Mesothelial cell of epicardium (in vitro differentiated cells): ENCODE results near the gene PRUNE2. TPM values are rescaled to one million over a fixed set of nuclear protein-coding genes. Genes with fewer than 3 reads are reported as not detected.
"Not testable (repeated sequence)": the region's sequence is repeated elsewhere in the genome, so short reads cannot be mapped to it uniquely, and the experiment has no call there.

Experiments used
- DNase-seq, 2 experiments: peaks; one replicate each; pipeline ENCODE4 v3.0.0; 2021; ENCODE audit warnings: low spot score in 2 of 2; ENCODE audit not compliant: unreplicated experiment in 2 of 2
- H3K27ac Mint-ChIP-seq: 2 replicates; pipeline ENCODE4 v1.8.0; 2021; ENCODE audit warnings: mixed read lengths
- H3K27me3 Mint-ChIP-seq: 2 replicates; pipeline ENCODE4 v1.8.0; 2021; ENCODE audit warnings: low read depth, mixed read lengths
- H3K36me3 Mint-ChIP-seq: 2 replicates; pipeline ENCODE4 v1.8.0; 2021; ENCODE audit warnings: mixed read lengths
- H3K4me1 Mint-ChIP-seq: 2 replicates; pipeline ENCODE4 v1.8.0; 2021; ENCODE audit warnings: mixed read lengths
- H3K4me3 Mint-ChIP-seq: 2 replicates; pipeline ENCODE4 v1.8.0; 2021; ENCODE audit warnings: mild to moderate bottlenecking, moderate library complexity, mixed read lengths
- H3K9me3 Mint-ChIP-seq: 2 replicates; pipeline ENCODE4 v1.8.0; 2021; ENCODE audit warnings: mixed read lengths
- total RNA-seq: library from RNA; stranded (reverse); gene quantifications from 3 replicates; pipeline ENCODE4 v1.2.1, GENCODE V29; 2021
- TF ChIP-seq, protein P1 (sequence below): fragments of 200-600 bp; sonication (generic); IDR thresholded peaks from one replicate; pipeline ENCODE4 v1.5.0; 2021; ENCODE audit warnings: antibody characterized with exemption; ENCODE audit not compliant: unreplicated experiment

The PRUNE2 gene
- total RNA-seq, 1 donor from 2014 or later: 3.4 TPM

- H3K4me1 Mint-ChIP-seq: peaks cover 6% of the 10 kb centered on the region
- no peaks in the 10 kb centered on the region for H3K36me3 Mint-ChIP-seq
- no peak overlapping the region for H3K4me3 Mint-ChIP-seq
- no peak overlapping the region for H3K27ac Mint-ChIP-seq
- no peaks in the 10 kb centered on the region for H3K9me3 Mint-ChIP-seq
- TF ChIP-seq, protein P1, sequence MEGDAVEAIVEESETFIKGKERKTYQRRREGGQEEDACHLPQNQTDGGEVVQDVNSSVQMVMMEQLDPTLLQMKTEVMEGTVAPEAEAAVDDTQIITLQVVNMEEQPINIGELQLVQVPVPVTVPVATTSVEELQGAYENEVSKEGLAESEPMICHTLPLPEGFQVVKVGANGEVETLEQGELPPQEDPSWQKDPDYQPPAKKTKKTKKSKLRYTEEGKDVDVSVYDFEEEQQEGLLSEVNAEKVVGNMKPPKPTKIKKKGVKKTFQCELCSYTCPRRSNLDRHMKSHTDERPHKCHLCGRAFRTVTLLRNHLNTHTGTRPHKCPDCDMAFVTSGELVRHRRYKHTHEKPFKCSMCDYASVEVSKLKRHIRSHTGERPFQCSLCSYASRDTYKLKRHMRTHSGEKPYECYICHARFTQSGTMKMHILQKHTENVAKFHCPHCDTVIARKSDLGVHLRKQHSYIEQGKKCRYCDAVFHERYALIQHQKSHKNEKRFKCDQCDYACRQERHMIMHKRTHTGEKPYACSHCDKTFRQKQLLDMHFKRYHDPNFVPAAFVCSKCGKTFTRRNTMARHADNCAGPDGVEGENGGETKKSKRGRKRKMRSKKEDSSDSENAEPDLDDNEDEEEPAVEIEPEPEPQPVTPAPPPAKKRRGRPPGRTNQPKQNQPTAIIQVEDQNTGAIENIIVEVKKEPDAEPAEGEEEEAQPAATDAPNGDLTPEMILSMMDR: no peak
- DNase-seq: no peak
- peaks cover 18% of the 10 kb centered on the region for H3K27me3 Mint-ChIP-seq
Observed at GRCh38 chr9:76873056-76873792, 32.7 kb downstream of the PRUNE2 start.

DNA sequence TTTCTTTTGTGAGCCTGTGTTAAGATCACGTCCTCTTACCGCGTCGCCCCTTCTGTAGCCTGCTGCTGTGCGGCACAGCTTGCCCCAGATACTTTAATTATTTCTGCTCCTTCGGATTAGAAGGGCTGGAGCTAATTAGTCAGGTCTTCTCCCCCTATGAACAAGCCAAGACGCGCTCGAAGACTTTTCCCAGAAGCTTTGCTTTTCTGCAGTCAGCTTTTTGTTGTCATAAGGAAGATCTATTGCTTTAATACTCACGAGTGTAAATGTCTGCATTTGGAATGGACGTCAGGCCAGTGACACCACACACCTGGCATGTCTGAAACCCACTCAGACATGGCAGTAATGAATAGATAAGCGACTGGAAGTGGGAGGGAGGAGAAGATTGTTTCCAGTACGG lies 37.0 kb downstream of the PRUNE2 start:
- Mint-ChIP-seq H3K27me3 (peaks cover 20% of the 10 kb centered on the region), H3K36me3 (no peaks in the 10 kb centered on the region), H3K4me3 (peak overlapping the region; percentile 17), H3K27ac (no peak overlapping the region), H3K9me3 (no peaks in the 10 kb centered on the region), H3K4me1 (peaks cover 6% of the 10 kb centered on the region)
- DNase-seq: no peak
- TF ChIP-seq, protein P1: no peak

GRCh38 chr9:76866689-76867088 lies 39.2 kb downstream of the PRUNE2 start:
- DNase-seq: no peak
- H3K4me1 Mint-ChIP-seq: peaks cover 6% of the 10 kb centered on the region
- no peak overlapping the region for H3K27ac Mint-ChIP-seq
- H3K4me3 Mint-ChIP-seq: no peak overlapping the region
- TF ChIP-seq, protein P1: no peak
- H3K9me3 Mint-ChIP-seq: no peaks in the 10 kb centered on the region
- H3K36me3 Mint-ChIP-seq: no peaks in the 10 kb centered on the region
- H3K27me3 Mint-ChIP-seq: peaks cover 10% of the 10 kb centered on the region

DNA sequence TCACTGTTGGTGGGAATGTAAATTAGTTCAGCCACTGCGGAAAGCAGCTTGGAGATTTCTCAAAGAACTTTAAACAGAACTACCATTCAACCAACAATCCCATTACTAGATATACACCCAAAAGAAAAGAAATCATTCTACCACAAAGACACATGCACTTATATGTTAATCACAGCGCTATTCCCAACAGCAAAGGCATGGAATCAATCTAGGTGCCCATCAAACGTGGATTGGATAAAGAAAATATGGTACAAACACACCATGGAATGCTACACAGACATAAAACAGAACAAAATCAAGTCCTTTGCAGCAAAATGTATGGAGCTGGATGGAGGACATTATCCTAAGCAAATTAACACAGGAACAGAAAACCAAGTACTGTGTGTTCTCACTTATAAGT lies 42.1 kb downstream of the PRUNE2 start:
- TF ChIP-seq, protein P1: no peak
- no peaks in the 10 kb centered on the region for H3K9me3 Mint-ChIP-seq
- H3K4me1 Mint-ChIP-seq: peaks cover 1% of the 10 kb centered on the region
- H3K4me3 Mint-ChIP-seq: no peak overlapping the region
- H3K36me3 Mint-ChIP-seq: no peaks in the 10 kb centered on the region
- H3K27ac Mint-ChIP-seq: no peak overlapping the region
- peaks cover 10% of the 10 kb centered on the region for H3K27me3 Mint-ChIP-seq
- DNase-seq: no peak

DNA sequence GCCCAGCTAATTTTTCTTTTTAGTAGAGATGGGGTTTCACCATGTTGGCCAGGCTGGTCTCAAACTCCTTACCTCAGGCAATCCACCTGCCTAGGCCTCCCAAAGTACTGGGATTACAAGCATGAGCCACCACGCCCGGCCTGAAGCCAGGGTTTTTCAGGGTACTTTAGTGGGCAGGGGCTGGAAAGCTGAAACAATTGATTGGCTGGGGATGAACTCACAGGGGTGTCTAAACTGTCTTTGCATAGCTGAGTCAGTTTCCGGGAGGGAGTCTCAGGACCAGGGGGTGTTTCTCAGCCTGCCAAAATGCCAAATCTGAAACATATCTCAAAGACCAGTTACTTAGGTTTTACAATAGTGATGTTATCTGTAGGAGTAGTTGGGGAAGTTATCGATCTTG lies 46.1 kb downstream of the PRUNE2 start:
- no peaks in the 10 kb centered on the region for H3K4me1 Mint-ChIP-seq
- no peak overlapping the region for H3K27ac Mint-ChIP-seq
- peaks cover 5% of the 10 kb centered on the region for H3K9me3 Mint-ChIP-seq
- no peaks in the 10 kb centered on the region for H3K36me3 Mint-ChIP-seq
- TF ChIP-seq, protein P1: no peak
- no peak for DNase-seq
- H3K4me3 Mint-ChIP-seq: no peak overlapping the region
- no peaks in the 10 kb centered on the region for H3K27me3 Mint-ChIP-seq

GRCh38 chr9:76858248-76858647 lies 47.7 kb downstream of the PRUNE2 start:
- not testable (repeated sequence) for DNase-seq, H3K4me3 Mint-ChIP-seq, H3K27me3 Mint-ChIP-seq, H3K9me3 Mint-ChIP-seq, H3K27ac Mint-ChIP-seq, H3K4me1 Mint-ChIP-seq, H3K36me3 Mint-ChIP-seq
